Measurements from ENCODE around the gene C10orf90. TPM values are rescaled to one million over a fixed set of nuclear protein-coding genes. Genes with fewer than 3 reads are reported as not detected.
"Not testable (repeated sequence)": the region's sequence is repeated elsewhere in the genome, so short reads cannot be mapped to it uniquely, and the experiment has no call there.

The C10orf90 gene
- total RNA-seq, 1 donor from 2014 or later = 3.9 TPM

GRCh38 chr10:126397640-126398382 lies 272.7 kb downstream of the C10orf90 start:
- DNase-seq (ENCODE audit: low spot score) = no peak

- no peak for DNase-seq (ENCODE audit: low spot score)
Observed at GRCh38 chr10:126397156-126397555, 273.3 kb downstream of the C10orf90 start.

DNA sequence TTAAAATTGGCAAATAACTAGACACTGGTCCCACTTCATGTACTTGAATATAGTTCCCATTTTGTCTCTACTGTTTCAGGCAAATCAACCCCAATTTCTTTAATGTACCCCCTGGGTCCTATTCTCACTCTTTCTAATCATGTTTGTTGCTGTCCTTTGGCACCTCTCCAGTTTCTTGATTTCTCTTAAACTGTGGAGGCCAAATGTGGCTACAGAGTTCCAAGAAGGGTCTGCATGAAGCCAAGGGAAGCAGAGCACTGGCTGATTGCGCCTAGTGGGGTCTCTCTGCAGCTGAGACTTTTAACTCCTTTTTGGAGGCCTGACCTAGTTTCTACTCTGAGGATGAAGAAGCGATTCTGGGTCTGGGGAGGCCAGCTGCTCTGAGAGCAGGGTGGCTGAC lies 275.5 kb downstream of the C10orf90 start:
- DNase-seq (ENCODE audit: low spot score) = no peak

GRCh38 chr10:126393076-126393475 lies 277.4 kb downstream of the C10orf90 start:
- DNase-seq (ENCODE audit: low spot score) = no peak

DNA sequence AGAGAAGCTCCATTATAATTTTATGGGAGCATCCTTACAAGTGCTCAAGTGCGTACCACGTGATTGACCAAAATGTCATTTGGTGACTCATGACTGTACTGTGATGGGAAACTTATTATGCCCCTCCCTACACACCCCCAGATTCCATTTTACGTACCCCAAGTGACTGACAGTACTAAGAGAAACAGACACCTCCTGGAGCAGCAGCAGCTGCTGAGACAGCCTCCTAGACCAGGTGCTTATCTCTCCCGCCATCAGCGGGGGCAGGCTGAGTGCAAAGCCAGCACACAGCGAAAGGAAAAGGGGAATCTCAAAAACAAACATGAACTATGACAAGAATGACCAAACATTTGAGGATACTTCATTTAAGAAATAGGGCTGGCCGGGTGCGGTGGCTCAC lies 278.0 kb downstream of the C10orf90 start:
- no peak for DNase-seq (ENCODE audit: low spot score)

DNA sequence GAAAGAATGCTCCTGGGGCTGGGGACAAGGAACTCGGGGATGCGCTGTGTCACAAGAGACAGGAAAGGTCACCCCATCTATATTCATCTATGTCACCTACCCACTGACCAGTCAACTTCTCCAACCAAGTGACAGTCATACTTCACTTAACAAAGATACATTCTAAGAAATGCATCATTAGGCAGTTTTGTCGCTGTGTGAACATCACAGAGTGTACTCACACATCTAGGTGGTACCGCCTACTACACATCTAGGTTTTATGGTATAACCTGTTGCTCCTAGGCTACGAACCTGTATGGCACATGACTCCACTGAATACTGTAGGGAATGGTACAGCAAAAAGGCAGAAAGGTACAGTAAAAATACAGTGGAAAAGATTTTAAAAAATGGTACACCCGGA lies 278.4 kb downstream of the C10orf90 start:
- no peak for DNase-seq (ENCODE audit: low spot score)

DNA sequence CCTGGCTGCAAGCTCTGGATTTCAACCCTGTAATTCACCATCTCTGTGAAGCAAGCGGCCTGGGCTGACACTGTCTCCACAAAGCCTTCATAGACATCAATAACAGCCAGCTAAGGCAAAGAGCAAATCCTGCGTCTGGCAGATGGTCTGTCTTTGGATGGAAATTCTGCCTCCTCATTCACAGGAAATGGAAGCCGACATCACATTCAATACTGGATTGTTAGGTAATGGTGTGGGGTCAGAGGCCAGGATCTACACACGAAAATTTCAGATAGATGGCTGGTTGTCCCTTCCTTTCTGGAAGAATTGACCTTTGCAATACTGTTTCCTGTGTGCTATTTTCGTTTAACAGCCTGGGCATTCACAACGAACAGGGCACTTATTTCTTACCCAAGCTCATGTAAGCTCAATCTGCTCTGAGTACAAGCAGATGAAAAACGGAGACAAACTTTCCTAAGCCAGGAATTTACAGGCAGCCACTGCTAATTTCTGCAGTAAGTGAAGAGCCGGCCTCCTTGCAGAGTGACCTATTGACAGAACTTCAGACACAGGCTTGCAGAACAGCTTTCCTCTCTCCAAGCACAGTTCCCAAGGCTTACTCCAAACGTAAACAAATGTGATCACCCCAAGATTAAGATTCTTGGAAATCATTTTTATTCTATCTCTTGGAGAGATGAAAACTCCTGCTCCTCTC lies 279.2 kb downstream of the C10orf90 start:
- no peak for DNase-seq (ENCODE audit: low spot score)

GRCh38 chr10:126390324-126390723 lies 280.2 kb downstream of the C10orf90 start:
- DNase-seq (ENCODE audit: low spot score) = no peak

DNA sequence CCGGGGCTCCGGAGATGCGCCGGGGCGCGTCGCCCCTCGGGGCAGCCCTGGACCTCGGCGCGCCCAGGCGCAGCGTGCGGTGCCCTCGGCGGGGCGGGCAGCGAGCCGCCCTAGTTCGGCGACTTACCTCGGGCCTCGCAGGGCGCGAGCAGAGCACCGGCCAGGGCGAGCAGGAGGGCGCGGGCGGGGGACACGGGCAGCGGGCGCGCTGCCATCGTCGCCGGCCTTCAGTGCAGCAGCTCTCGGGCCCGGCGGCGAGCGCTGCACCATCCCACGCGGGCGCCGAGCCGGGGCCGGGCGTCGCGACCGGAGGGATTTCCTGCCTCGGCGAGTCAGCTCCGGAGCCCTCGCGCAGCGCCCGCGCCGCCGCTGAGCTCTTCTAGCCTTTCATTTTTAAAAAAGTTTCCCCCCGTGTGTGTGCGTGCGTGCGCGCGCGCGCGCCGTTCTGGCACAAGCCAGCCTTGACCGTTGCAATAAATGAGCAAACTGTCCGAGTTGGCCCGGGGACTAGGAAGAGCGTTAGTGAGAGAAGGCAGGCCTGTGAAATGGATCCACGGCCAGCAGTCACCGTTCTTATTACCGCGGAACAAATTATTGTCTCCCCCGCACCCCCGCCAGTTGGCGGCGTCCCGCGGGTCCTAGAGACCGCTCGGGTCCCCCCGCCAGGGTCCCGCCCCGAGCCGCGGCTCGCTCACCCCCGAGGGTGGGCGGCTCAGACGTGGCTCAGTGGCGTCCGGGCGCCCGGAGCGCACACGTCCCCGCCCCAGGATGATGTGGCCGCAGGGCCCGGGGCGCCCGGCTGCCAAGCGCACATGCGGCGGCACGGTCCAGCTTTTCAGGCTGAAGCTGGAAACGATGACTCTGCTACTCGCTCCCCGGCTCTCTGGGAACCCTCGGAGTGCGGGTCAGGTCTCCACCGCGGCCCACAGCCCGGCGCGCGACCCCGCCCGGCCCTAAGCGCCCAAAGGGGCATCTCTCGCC lies 282.3 kb downstream of the C10orf90 start, which contains the start of gene ADAM12:
Gene ADAM12 (minus strand): TSS at position 547 of the 981 bp plus-strand sequence. CDS start 332 bp downstream, at position 215.
- no peak for DNase-seq (ENCODE audit: low spot score)

DNA sequence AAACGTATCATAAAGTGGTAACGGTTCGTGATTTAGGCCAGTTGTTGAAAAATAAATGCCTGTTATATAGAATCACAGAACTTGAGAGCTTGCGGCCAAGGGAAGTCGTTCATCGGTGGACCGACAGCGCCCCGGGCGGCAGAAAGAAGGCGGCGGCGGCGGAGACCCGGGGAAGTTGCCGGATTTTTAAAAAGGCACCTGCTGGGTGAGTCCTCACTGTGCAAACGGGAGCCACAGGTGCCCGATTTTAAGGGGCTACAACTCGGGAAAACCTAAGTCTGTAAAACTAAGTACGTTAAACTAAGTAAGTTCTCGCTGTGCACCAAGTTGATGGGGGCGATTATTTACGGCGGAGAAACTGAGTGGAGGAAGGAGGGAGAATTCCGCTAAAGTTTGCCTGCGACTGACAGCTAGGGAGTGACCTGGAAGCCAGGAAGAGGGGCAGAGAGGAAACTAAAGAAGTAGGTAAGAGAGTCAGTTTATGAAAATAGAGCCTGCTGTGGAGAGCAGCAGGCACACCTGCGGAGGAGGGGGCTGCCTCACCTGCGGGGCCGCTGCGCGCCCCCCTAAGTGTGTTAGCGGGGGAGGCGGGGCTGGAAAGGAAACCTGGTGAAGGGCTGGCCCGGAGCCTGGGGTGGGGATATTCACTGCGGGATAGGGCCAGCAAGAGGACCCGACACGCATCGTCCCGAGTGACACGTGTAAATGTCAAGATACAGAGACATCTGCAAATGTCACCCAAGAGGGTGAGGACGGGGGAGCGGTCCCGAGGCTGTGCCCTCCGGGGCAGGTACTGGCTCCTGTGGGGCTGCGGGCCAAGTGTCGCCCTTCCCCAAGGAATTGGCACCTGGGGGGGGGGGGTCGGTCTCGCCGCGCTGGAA lies 283.2 kb downstream of the C10orf90 start:
- DNase-seq (ENCODE audit: low spot score) = no peak

DNA sequence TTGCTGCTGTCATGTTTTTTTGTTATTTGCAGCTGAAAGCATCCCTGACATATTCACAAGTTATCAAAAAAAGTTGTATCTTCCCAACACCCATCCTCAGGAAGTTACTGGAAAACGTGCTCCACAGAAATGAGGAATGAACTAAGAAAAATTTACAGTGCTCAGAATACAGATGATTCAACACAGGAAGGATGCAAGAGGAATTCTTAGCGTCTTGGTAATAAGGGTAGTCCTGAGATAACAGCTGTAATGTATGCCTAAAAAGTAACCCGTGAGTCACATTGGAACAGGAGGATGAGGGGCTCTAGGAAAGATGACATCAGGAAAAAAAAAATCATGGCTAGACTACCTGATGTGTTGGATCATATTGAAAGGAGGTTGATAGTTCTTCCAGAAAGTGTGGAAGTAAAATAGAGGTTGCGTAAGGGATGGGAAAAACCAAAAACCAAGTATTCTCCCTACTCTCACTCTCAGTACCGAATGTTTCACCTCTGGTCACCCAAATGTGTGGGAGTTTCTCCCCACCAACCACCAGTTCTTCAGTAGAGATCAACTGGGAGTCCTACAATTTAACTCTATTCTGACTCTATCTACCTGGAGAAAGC lies 286.1 kb downstream of the C10orf90 start:
- DNase-seq (ENCODE audit: low spot score) = no peak

DNA sequence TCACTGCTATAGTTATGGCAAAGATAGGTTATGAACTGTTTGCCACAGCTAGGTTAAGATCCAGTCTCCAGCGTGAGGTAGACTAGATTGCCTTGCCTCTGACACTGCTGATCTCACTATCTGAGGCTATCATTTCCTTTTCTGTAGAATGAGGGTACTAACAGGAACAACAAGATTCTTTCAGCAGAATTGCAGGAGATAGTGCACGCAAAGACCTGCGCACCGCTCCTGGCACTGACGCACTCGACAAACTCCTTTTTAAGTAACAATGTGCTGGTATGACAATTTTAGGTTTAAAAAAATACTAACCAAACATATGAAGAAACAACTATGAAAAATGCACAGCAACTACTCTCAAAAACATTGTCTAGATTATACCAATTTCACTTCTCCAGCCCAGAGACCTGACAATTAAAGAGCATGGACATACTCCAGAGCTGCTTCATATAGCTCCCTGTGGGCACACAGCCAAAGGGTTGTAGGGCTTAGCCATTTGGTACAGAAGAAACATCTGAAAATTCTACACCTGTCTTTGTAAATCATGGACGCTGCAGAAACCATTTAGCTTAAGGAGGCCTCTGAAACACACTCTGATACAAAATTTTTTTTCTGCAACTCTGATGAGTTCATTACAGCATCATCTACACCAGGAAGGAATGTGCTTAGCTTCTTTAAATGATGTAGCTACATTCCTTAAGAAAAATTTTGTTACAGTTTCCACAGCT lies 290.0 kb downstream of the C10orf90 start:
- DNase-seq (ENCODE audit: low spot score) = no peak

- not testable (repeated sequence) for DNase-seq (ENCODE audit: low spot score)
Observed at GRCh38 chr10:126379166-126379565, 291.3 kb downstream of the C10orf90 start.

GRCh38 chr10:126376956-126377355 lies 293.5 kb downstream of the C10orf90 start:
- no peak for DNase-seq (ENCODE audit: low spot score)

DNA sequence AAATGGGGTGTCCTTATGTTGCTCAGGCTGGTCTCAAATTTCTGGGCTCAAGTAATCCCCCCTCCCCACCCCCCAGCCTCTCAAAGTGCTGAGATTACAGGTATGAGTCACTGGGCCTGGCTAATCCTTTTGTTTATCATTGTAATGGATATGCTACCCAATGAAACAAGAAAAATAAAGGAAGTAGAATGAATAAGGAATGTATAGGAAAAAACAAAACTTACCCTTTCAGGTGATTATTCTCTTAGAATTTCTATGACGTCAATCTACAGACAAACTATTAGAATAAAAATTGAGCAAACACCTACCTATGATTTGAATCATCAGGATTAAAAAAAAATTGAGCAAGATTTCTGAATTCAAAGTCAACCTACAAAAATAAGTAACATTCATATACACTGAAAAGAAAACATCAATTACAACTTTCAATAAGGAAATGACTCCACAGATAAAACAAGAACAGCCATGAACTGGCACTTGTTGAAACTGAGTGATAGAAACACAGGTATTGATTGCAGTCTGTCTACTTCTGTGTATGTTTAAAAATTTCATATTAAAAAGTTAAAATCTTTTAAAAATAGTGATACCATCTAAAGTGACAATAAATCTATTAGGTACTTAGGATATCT lies 294.5 kb downstream of the C10orf90 start:
- no peak for DNase-seq (ENCODE audit: low spot score)

DNA sequence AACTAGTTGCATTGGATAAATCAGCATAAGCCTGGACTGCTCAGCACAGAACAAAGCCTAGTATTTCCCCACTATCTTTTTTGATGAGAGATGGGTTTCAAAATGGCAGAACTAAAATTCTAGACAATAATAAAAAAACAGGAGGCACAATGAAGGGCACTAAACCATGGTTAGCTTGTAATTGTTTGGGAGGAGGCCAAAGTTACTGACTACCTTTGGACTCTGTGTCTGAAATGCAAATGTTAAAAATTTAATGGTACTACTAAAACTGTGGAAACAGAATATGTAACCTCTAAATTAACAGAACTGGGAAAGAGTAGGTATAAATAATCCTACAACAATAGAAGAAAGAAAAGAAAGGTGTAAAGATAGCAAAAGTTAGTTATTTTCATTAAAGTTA lies 295.2 kb downstream of the C10orf90 start:
- DNase-seq (ENCODE audit: low spot score) = no peak
